Stomach (tissue), 9 donors: ENCODE results near the gene NRG4. TPM values are rescaled to one million over a fixed set of nuclear protein-coding genes. Genes with fewer than 3 reads are reported as not detected.

Source experiments
- DNase-seq, 2 donors: peaks; one replicate each; pipeline versions ENCODE4 v3.0.0 to v3.0.0-alpha.2; 2013 to 2019
- H3K27ac ChIP-seq, 5 donors: fragments of 200-600 bp in 4 of 5; sonication (generic) in 4 of 5; one replicate each; pipeline ENCODE4 v1.5.1; 2013 to 2019; ENCODE audit warnings: mild to moderate bottlenecking in 1 of 5, moderate library complexity in 1 of 5
- H3K27me3 ChIP-seq, 3 donors: fragments of 200-600 bp; sonication (generic); one replicate each; pipeline ENCODE4 v1.5.1; 2017 to 2019; ENCODE audit warnings: mixed run types in 1 of 3
- H3K36me3 ChIP-seq, 4 donors: fragments of 200-600 bp; sonication (generic); 1 replicate in 3 of 4; 2 replicates in 1 of 4; pipeline ENCODE4 v1.5.1; 2016 to 2019
- H3K4me1 ChIP-seq, 4 donors: fragments of 200-600 bp; sonication (generic); one replicate each; pipeline ENCODE4 v1.5.1; 2016 to 2019
- H3K4me3 ChIP-seq, 4 donors: fragments of 200-600 bp; sonication (generic) in 3 of 4; one replicate each; pipeline ENCODE4 v1.5.1; 2016 to 2019; ENCODE audit warnings: mild to moderate bottlenecking in 1 of 4
- H3K9me3 ChIP-seq, 4 donors: fragments of 200-600 bp; sonication (generic); one replicate each; pipeline ENCODE4 v1.5.1; 2016 to 2019
- CTCF ChIP-seq, 7 experiments: fragments of 450-650 bp in 4 of 7; fragments of 200-600 bp in 3 of 7; sonication (generic) in 3 of 7; IDR thresholded peaks; one replicate each; pipeline ENCODE4 v1.5.1; 2016 to 2019; ENCODE audit warnings: antibody characterized with exemption in 7 of 7, control low read depth in 2 of 7, mild to moderate bottlenecking in 1 of 7
- EP300 ChIP-seq: sonication (generic); formaldehyde crosslinking; IDR thresholded peaks from one replicate; pipeline ENCODE4 v1.6.1; 2017; ENCODE audit warnings: antibody characterized with exemption
- POLR2A ChIP-seq, 4 donors: fragments of 450-650 bp; IDR thresholded peaks; one replicate each; pipeline ENCODE4 v1.6.1; 2016; ENCODE audit warnings: antibody characterized with exemption in 4 of 4, control low read depth in 2 of 4, mild to moderate bottlenecking in 1 of 4, moderate library complexity in 1 of 4
- POLR2AphosphoS5 ChIP-seq, 3 donors: sonication (generic); formaldehyde crosslinking; IDR thresholded peaks; one replicate each; pipeline ENCODE4 v1.6.1; 2016; ENCODE audit warnings: antibody characterized with exemption in 3 of 3
- WGBS, 5 donors: extraction: QIAGEN DNeasy Blood & Tissue Kit in 3 of 5; methylation state at CpG; one replicate each; pipeline versions ENCODE4 v1.1.5 to v1.1.7; 2013 to 2018; 5-methylcytosine and 5-hydroxymethylcytosine counted together
- intact Hi-C: fragments of 100-400 bp; cut with DNase I; formaldehyde crosslinking; loops from one replicate; pipeline ENCODE4 v1.15.1; 2023; ENCODE audit warnings: low total_unique reads
- polyA plus RNA-seq, 3 donors: library from polyadenylated mRNA; stranded (reverse); fragments of 200-250 nt; gene quantifications; one replicate each; pipeline ENCODE4 v1.2.3, GENCODE V29; 2013
- total RNA-seq, 5 donors: library from RNA; depleted of rRNA; stranded (reverse); fragments of >200 nt; gene quantifications; one replicate each; pipeline versions ENCODE4 v1.1.0 to v1.2.3, GENCODE V29; 2014 to 2016
- donor health status: healthy with polysubstance abuse.
- donor health status: Bipolar disorder and iron deficiency.
- donor health status: healthy.

The NRG4 gene
- total and polyA plus RNA-seq, 8 donors, result 1.6 to 42.0 (median 19.7) TPM; not detected in 2

DNA sequence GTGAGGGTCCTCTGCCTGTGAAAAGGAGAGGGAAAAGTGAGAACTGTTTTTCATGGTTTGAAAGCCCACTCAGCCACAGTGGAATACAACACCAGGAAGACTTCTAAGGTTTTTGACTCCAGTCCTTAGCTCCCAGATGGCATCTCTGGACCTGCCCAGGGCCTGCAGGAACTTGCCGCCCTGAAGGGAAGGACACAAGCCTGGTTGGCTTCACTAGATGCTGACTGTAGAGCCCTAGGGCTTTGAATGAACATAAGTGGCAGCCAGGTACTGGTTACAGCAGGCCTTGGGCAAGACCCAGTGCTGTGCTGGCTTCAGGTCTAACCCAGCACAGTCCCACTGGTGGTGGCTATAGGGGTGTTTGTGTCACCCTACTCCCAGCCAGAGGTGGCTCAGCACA is 26.3 kb upstream of the NRG4 start:
- TF ChIP-seq POLR2AphosphoS5 (IDR thresholded peaks at IDR 0.05) (no peak), POLR2A (IDR thresholded peaks at IDR 0.05) (no peak), CTCF (IDR thresholded peaks at IDR 0.05) (no peak), EP300 (no peak)
- Histone ChIP-seq H3K27ac (no peak overlapping the region), H3K9me3 (peaks cover 0 to 22% (median 11%) of the 10 kb centered on the region in 4 donors), H3K4me3 (no peak overlapping the region), H3K4me1 (no peaks in the 10 kb centered on the region), H3K27me3 (no peaks in the 10 kb centered on the region), H3K36me3 (no peaks in the 10 kb centered on the region)
- 85 to 100% (median 92%) methylated on average over 1 of the region's 1 CpG for WGBS, 5 donors
- intact Hi-C loops, result no loop called here
- no peak for DNase-seq

GRCh38 chr15:76035593-76035992 is 23.4 kb upstream of the NRG4 start:
- no peak for TF ChIP-seq CTCF (IDR thresholded peaks at IDR 0.05)
- no peak for TF ChIP-seq POLR2AphosphoS5 (IDR thresholded peaks at IDR 0.05)
- TF ChIP-seq POLR2A (IDR thresholded peaks at IDR 0.05), result no peak
- DNase-seq, result no peak
- Histone ChIP-seq H3K4me1 (no peaks in the 10 kb centered on the region), H3K36me3 (no peaks in the 10 kb centered on the region), H3K27ac (no peak overlapping the region), H3K4me3 (no peak overlapping the region), H3K9me3 (peaks cover 0 to 14% (median 11%) of the 10 kb centered on the region in 4 donors), H3K27me3 (no peaks in the 10 kb centered on the region)
- WGBS, 5 donors, result 43 to 62% (median 52%) methylated on average over 3 of the region's 3 CpGs
- intact Hi-C loops, result no loop called here

GRCh38 chr15:76034111-76034510 is 21.9 kb upstream of the NRG4 start:
- Histone ChIP-seq H3K27ac (no peak overlapping the region), H3K9me3 (peaks cover 0 to 11% (median 2%) of the 10 kb centered on the region in 4 donors), H3K4me3 (no peak overlapping the region), H3K36me3 (no peaks in the 10 kb centered on the region), H3K4me1 (no peaks in the 10 kb centered on the region), H3K27me3 (no peaks in the 10 kb centered on the region)
- TF ChIP-seq POLR2AphosphoS5 (IDR thresholded peaks at IDR 0.05) (no peak), EP300 (no peak), CTCF (IDR thresholded peaks at IDR 0.05) (no peak), POLR2A (IDR thresholded peaks at IDR 0.05) (no peak)
- WGBS, 5 donors, result 73 to 93% (median 91%) methylated on average over 2 of the region's 2 CpGs
- DNase-seq, result no peak
- intact Hi-C loops, result no loop called here

GRCh38 chr15:76033438-76033837 is 21.2 kb upstream of the NRG4 start:
- Histone ChIP-seq H3K27ac (no peak overlapping the region), H3K4me3 (no peak overlapping the region), H3K36me3 (no peaks in the 10 kb centered on the region), H3K9me3 (peaks cover 0 to 5% (median 0%) of the 10 kb centered on the region in 4 donors), H3K4me1 (no peaks in the 10 kb centered on the region), H3K27me3 (no peaks in the 10 kb centered on the region)
- no peak for DNase-seq
- intact Hi-C loops, result no loop called here
- 92 to 100% (median 93%) methylated on average over 1 of the region's 1 CpG for WGBS, 5 donors
- TF ChIP-seq EP300 (no peak), POLR2AphosphoS5 (IDR thresholded peaks at IDR 0.05) (no peak), CTCF (IDR thresholded peaks at IDR 0.05) (no peak), POLR2A (IDR thresholded peaks at IDR 0.05) (no peak)
